Daoy (cell line): Measurements from ENCODE around the gene PLEKHA8. TPM values are rescaled to one million over a fixed set of nuclear protein-coding genes. Genes with fewer than 3 reads are reported as not detected.

Experiments used
- DNase-seq: peaks from one replicate; pipeline ENCODE4 v3.0.0-alpha.2; 2015; ENCODE audit warnings: low read depth
- total RNA-seq: library from RNA; depleted of rRNA; stranded (reverse); fragments of >200 nt; shearing (Covaris generic); gene quantifications from 2 replicates; pipeline ENCODE4 v1.2.3, GENCODE V29; 2014; rRNA removed

The PLEKHA8 gene
- total RNA-seq, 1 experiment from 2014 or later = 21.0 TPM

DNA sequence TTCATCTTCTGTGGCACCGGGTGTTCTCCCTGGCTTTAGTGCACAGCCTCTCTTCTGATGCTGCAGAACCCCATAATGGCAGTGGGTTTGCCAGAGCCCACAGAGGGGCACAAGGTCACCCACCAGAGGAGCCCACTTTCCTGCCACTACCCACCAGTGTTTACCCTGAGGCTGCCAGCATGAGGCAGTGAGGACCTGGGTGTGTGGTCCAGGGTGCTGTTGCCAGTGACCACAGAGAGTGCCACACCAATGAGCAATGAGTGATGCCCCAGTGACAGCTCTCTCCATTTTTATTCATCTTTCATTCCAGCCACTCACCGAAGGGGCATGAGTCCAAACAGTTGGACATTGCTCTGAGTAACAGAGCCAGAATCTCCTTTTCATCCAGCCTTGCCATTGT, 141.4 kb downstream of the PLEKHA8 start:
- DNase-seq = peak; percentile 86

DNA sequence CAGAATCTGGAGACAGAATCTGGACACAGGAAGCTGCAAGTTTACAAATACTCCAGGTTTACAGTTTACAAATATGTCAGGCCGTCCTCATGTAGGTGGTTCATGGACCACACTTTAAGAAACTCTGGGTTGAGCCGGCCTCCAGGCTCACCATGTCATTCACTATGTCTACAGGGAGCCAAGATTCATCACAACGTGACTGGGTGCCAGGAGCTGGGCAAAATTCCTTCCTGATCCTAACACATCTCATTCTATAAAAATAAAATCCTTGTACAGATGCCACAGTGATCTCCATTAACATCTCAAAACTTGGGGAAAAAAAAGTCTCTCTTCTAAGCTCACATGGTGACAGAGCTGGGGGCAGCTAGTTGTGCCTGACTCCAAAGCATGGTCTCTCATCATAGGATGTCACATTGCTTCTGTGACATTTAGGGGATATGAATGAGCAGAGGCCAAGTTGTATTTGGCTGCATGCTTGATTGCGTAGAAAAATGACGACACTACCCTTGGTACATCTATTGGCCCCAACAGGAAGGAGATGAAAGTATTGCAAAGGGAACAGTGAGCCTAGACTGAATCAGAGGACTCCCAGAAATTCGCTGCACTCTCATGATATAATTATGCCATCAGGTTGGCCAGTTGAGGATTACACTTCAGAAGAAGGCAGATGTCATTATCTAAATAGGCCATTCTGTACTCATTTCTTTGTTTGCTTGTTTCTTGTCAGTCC, 142.4 kb downstream of the PLEKHA8 start:
- DNase-seq = no peak

- peak; percentile 86 for DNase-seq
These were observed 143.7 kb downstream of the PLEKHA8 start for GRCh38 chr7:30171766-30172447.

- peak; percentile 89 for DNase-seq
These were observed 144.2 kb downstream of the PLEKHA8 start for GRCh38 chr7:30172451-30172850.

DNA sequence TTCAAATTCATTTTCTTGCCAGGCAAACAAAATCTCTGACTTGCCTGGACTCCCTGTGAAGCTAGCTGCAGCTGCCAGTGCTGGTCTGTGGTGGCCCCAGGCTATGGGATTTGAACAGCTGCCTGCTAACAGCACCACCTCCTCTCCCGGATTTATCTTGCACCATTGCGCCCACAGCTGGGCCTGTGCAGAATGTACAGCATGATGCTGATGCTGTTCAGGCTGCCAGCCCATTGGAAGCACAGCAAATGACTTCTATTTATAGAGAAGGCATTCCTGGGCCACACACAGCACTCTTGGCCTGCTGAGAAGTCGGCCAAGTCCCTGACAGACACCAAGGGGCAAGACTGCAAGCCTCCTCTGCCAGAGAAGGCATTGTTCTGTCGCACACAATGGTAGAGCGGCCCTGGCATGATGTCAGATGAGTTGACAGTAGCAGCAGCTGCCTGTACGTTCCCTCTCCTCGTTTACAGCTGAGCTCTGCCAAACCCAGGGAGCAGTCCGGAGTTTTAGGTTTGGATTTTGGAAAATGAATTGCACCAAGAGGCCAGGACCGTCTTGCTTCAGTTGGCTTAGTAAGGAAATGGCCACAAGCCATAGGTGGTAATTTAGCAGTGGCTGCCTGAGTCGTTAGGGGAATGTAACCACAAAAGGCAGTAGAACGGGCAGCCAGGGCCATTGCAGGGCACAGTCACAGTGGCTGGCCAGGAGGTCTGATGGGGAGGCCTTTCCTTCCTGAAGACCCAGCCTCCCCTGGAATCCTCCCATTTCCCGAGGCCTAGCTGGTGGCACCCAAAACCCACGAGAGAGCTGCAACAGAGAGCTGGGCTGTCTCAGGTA, 145.1 kb downstream of the PLEKHA8 start:
- DNase-seq = peak; percentile 100

DNA sequence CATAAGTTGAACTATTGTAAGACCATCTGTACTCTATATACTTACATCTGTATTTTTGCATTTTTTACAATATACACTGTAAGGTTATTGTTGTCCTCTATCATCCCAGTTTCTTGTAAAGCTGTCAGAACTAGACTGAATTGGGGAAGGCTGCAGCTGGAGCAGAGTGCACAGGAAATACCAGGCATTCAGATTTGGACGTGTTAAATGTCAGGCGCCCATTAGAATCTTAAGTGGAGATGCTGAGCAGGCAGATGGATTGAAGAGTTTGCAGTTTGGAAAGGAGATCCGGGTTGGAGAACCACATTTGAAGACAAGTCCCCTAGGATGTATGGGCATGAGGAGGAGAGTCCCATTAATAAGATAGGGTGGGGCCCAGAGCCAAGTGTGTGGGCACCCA, 147.0 kb downstream of the PLEKHA8 start:
- no peak for DNase-seq

- DNase-seq = no peak
These were observed 147.5 kb downstream of the PLEKHA8 start for GRCh38 chr7:30175636-30176147.

DNA sequence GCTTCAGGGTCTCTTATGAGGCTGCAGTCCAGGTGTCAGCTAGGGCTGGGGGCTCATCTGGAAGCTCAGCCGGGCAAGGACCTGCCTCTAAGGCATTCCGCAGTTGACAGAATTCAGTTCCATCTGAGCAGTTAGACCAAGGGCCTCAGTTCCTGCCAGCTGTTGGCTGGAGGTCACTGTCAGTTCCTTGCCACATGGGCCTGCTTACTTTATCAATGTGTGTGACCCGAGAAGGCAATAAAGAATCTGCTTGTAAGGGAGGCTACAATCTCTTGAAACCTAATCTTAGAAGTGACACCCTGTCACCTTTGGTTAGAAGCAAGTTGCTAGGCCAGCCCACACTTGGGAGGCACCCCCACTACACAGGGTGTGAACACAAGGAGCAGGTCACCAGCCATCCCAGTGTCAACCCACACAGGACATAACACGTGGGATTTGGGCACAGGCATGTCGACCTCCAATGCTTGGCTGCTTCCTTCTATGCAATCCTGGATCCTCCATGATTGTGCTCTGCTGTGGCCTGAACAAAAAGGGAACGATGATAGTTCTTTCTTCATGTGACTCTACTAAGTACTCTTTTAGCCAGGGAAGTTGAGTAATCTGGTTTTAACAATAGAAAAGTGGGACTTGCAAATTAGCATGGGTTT, 148.4 kb downstream of the PLEKHA8 start:
- DNase-seq = no peak

DNA sequence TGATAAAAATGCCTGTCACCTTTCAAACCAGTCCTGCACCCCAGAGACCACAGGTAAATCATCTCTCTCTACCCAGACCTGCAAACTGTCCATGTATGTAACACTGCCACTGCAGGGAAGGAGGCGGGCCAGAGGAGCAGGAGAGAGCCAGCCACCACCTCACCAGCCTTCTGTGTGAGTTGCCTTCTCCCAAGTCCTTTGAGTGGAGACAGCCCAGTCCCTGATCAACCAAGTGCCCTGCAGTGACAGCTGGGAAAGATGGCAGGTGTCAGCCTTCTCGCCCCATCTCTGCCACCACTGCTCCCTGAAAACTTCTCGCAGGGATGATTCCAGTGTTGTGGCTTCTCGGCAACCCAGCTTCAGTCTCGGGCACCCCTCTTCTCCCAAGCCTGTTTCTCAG, 149.0 kb downstream of the PLEKHA8 start:
- DNase-seq = no peak

DNA sequence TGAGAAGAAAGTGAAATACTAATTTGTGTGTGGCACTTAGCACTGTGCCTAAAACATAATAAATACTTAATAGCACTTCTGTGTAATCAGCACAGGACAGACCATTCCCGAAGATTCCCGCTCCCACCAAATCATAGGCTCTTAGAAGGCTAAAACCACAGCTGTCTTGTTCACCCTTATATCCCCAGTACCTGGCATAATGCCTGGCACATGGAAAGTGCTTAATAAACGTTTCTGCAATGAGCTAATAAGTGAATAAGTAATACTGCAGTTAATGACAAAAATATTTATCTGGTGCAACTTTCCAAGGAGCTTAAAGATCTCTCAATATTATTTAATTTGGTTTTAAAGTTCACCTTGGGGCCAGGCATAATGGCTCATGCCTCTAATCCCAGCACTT, 149.8 kb downstream of the PLEKHA8 start:
- no peak for DNase-seq

GRCh38 chr7:30178748-30179436, 150.7 kb downstream of the PLEKHA8 start:
- no peak for DNase-seq

Other genes starting within 250 kb of the PLEKHA8 start
- gene WIPF3, start 221.9 kb upstream of the PLEKHA8 start, total RNA-seq = not detected in 2 replicates
- 111 and 130 TPM in 2 replicates for gene SCRN1, start 38.6 kb upstream of the PLEKHA8 start, total RNA-seq
- 47.3 and 54.4 TPM in 2 replicates for gene FKBP14, start 1.7 kb upstream of the PLEKHA8 start, total RNA-seq
- gene MTURN, start 106.6 kb downstream of the PLEKHA8 start, total RNA-seq = 11.8 and 18.4 TPM in 2 replicates